OCI-LY1 (cell line): Measurements from ENCODE around the gene DYNC1H1.

Experiments
- H2AFZ ChIP-seq: fragments of 200-600 bp; sonication (generic), shearing (Covaris generic); 2 replicates; pipeline ENCODE4 v1.6.0; 2014; ENCODE audit warnings: antibody characterized with exemption, mild to moderate bottlenecking, low read length
- H3F3A ChIP-seq: fragments of 200-600 bp; sonication (generic), shearing (Covaris generic); 2 replicates; pipeline ENCODE4 v1.6.0; 2014; ENCODE audit warnings: mild to moderate bottlenecking, antibody characterized with exemption, low read length, moderate library complexity; ENCODE audit not compliant: insufficient read depth
- H3K27ac ChIP-seq: fragments of 200-600 bp; sonication (generic); 2 replicates; pipeline ENCODE4 v1.5.1; 2014; ENCODE audit warnings: low read length, mixed run types, mild to moderate bottlenecking, low read depth; ENCODE audit not compliant: poor library complexity, severe bottlenecking
- H3K27me3 ChIP-seq: fragments of 200-600 bp; sonication (generic); 2 replicates; pipeline ENCODE4 v1.6.0; 2014; ENCODE audit warnings: antibody characterized with exemption, mild to moderate bottlenecking, low read length, moderate library complexity; ENCODE audit not compliant: insufficient read depth
- H3K36me3 ChIP-seq: fragments of 200-600 bp; sonication (generic); 2 replicates; pipeline ENCODE4 v1.6.1; 2014; ENCODE audit warnings: mild to moderate bottlenecking, antibody characterized with exemption, low read length, moderate library complexity, mixed read lengths; ENCODE audit not compliant: insufficient read depth
- H3K4me1 ChIP-seq: fragments of 200-600 bp; sonication (generic); 2 replicates; pipeline ENCODE4 v1.5.1; 2014; ENCODE audit warnings: mild to moderate bottlenecking, low read length, moderate library complexity; ENCODE audit not compliant: insufficient read depth, severe bottlenecking
- H3K4me2 ChIP-seq: fragments of 200-600 bp; sonication (generic), shearing (Covaris generic); 2 replicates; pipeline ENCODE4 v1.6.1; 2014; ENCODE audit warnings: low read length
- H3K4me3 ChIP-seq: fragments of 200-600 bp; sonication (generic); 2 replicates; pipeline ENCODE4 v1.5.1; 2014; ENCODE audit warnings: low read length, low read depth, mild to moderate bottlenecking, mixed read lengths; ENCODE audit not compliant: poor library complexity, severe bottlenecking
- H3K79me2 ChIP-seq: fragments of 200-600 bp; shearing (Covaris generic); 2 replicates; pipeline ENCODE4 v1.6.1; 2016; ENCODE audit warnings: mixed run types, low read length, mixed read lengths; ENCODE audit not compliant: insufficient read depth
- H3K9ac ChIP-seq: fragments of 200-600 bp; sonication (generic), shearing (Covaris generic); 2 replicates; pipeline ENCODE4 v1.6.1; 2014; ENCODE audit warnings: mild to moderate bottlenecking, low read length, mixed read lengths
- H3K9me2 ChIP-seq: fragments of 200-600 bp; sonication (generic), shearing (Covaris generic); 2 replicates; pipeline ENCODE4 v1.6.1; 2014; ENCODE audit warnings: low read depth, mild to moderate bottlenecking, low read length, mixed read lengths
- H3K9me3 ChIP-seq: fragments of 200-600 bp; shearing (Covaris generic); 2 replicates; pipeline ENCODE4 v1.6.1; 2014; ENCODE audit warnings: low read length, mixed read lengths
- H4K20me1 ChIP-seq: fragments of 200-600 bp; sonication (generic), shearing (Covaris generic); 2 replicates; pipeline ENCODE4 v1.6.0; 2016; ENCODE audit warnings: mild to moderate bottlenecking, low read length; ENCODE audit not compliant: insufficient read depth
- EZH2 ChIP-seq: fragments of 200-600 bp; sonication (generic), shearing (Covaris generic); IDR thresholded peaks from 2 replicates; pipeline ENCODE4 v1.8.0; 2017; ENCODE audit warnings: borderline replicate concordance, mixed run types, mild to moderate bottlenecking, antibody characterized with exemption, low read length, moderate library complexity, mixed read lengths
- TF ChIP-seq, protein P1 (sequence below): fragments of 200-600 bp; sonication (generic), shearing (Covaris generic); IDR thresholded peaks from 2 replicates; pipeline ENCODE4 v1.5.1; 2017; ENCODE audit warnings: mild to moderate bottlenecking, antibody characterized with exemption, low read length, moderate library complexity, mixed read lengths

DYNC1H1 gene

DNA sequence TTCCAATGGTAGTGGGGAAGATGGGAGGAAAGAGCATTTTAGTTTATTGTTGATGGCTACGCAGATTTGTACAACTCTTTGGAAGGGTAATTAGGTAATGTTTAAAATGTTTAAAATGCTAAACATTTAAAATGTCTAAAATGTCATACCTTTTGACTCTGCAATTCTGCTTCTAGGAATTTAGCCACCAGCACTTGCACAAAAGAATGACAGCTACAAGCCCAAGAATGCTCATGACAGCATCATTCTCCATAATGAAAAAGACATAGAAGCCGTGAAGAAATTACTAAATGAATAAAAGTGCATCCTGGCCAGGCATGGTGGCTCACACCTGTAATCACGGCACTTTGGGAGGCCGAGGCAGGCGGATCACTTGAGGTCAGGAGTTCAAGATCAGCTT, 19.9 kb upstream of the DYNC1H1 start:
- Histone ChIP-seq H3K9me3 (no peaks in the 10 kb centered on the region), H3K27me3 (no peaks in the 10 kb centered on the region), H3K79me2 (no peaks in the 10 kb centered on the region), H3K9me2 (no peaks in the 10 kb centered on the region), H3K4me2 (no peak overlapping the region), H3K36me3 (no peaks in the 10 kb centered on the region), H3K27ac (no peak overlapping the region), H3F3A (no peaks in the 10 kb centered on the region), H2AFZ (no peak overlapping the region), H3K9ac (no peak overlapping the region), H3K4me3 (no peak overlapping the region), H4K20me1 (no peaks in the 10 kb centered on the region), H3K4me1 (peaks cover 10% of the 10 kb centered on the region)
- TF ChIP-seq EZH2: no peak
- TF ChIP-seq, protein P1, sequence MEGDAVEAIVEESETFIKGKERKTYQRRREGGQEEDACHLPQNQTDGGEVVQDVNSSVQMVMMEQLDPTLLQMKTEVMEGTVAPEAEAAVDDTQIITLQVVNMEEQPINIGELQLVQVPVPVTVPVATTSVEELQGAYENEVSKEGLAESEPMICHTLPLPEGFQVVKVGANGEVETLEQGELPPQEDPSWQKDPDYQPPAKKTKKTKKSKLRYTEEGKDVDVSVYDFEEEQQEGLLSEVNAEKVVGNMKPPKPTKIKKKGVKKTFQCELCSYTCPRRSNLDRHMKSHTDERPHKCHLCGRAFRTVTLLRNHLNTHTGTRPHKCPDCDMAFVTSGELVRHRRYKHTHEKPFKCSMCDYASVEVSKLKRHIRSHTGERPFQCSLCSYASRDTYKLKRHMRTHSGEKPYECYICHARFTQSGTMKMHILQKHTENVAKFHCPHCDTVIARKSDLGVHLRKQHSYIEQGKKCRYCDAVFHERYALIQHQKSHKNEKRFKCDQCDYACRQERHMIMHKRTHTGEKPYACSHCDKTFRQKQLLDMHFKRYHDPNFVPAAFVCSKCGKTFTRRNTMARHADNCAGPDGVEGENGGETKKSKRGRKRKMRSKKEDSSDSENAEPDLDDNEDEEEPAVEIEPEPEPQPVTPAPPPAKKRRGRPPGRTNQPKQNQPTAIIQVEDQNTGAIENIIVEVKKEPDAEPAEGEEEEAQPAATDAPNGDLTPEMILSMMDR: no peak

DNA sequence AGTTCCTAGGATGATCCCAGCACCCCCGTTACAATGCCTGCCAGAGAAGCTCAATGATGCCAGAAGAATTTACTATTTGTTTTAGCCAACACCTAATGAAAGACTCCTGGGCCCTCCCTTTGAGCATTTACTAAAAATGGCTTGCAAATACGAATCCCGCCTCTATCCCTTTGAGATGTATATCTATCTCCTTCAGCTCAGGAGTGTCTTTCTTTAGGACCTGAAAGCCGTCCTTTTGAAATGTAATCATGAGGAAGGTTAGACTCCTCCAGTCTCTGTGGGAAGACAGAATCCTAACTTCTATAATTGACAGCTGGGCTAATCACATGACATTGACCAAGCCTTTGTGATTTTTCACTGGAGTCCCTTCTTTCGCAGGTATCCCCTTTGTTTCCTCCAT, 19.2 kb upstream of the DYNC1H1 start:
- H3F3A ChIP-seq: no peaks in the 10 kb centered on the region
- H3K4me3 ChIP-seq: no peak overlapping the region
- no peak overlapping the region for H3K4me2 ChIP-seq
- TF ChIP-seq, protein P1: no peak
- TF ChIP-seq EZH2: no peak
- H4K20me1 ChIP-seq: no peaks in the 10 kb centered on the region
- no peaks in the 10 kb centered on the region for H3K36me3 ChIP-seq
- no peaks in the 10 kb centered on the region for H3K27me3 ChIP-seq
- peaks cover 10% of the 10 kb centered on the region for H3K4me1 ChIP-seq
- no peak overlapping the region for H2AFZ ChIP-seq
- H3K9me3 ChIP-seq: no peaks in the 10 kb centered on the region
- H3K9ac ChIP-seq: no peak overlapping the region
- H3K27ac ChIP-seq: no peak overlapping the region
- no peaks in the 10 kb centered on the region for H3K79me2 ChIP-seq
- no peaks in the 10 kb centered on the region for H3K9me2 ChIP-seq

DNA sequence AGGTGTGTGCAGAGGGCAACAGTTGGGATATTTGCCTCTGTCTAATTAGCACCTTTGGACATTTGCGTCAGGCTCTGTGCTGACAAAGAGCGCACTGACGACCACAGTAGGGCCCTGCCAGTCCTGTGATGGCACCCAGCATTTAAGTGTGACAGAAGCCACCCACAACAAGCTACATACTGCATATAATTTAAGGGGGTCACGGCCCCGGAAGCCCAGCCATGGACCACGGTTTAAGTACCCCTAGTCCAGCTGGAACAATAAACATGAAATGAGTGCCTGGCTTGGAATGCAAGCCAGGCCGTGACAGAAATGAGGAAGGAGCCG, 16.8 kb upstream of the DYNC1H1 start:
- TF ChIP-seq, protein P1: no peak
- no peak for TF ChIP-seq EZH2
- peak overlapping the region; percentile 89 for H3K4me2 ChIP-seq
- H3K27me3 ChIP-seq: no peaks in the 10 kb centered on the region
- H3K9me3 ChIP-seq: no peaks in the 10 kb centered on the region
- H3K9ac ChIP-seq: peak overlapping the region; percentile 99
- no peaks in the 10 kb centered on the region for H3F3A ChIP-seq
- H3K4me3 ChIP-seq: peak overlapping the region; percentile 98
- H3K36me3 ChIP-seq: no peaks in the 10 kb centered on the region
- H3K4me1 ChIP-seq: peaks cover 10% of the 10 kb centered on the region
- H3K27ac ChIP-seq: peak overlapping the region; percentile 68
- H2AFZ ChIP-seq: no peak overlapping the region
- no peaks in the 10 kb centered on the region for H4K20me1 ChIP-seq
- H3K9me2 ChIP-seq: no peaks in the 10 kb centered on the region
- H3K79me2 ChIP-seq: no peaks in the 10 kb centered on the region
